HG03139 (cell line): ENCODE measurements around the gene EZH2.

Experiments
- ATAC-seq: cut with Tn5 transposase; IDR thresholded peaks from one replicate; pipeline ENCODE4 v1.9.1; 2021; ENCODE audit not compliant: unreplicated experiment

Gene EZH2

GRCh38 chr7:148772297-148773089 lies 111.6 kb downstream of the EZH2 start:
- no peak for ATAC-seq

GRCh38 chr7:148770004-148770403 lies 114.1 kb downstream of the EZH2 start:
- no peak for ATAC-seq

GRCh38 chr7:148763622-148764021 lies 120.5 kb downstream of the EZH2 start:
- no peak for ATAC-seq

GRCh38 chr7:148761499-148762278 lies 122.4 kb downstream of the EZH2 start:
- ATAC-seq, result no peak
